HG03354 (cell line): ENCODE results near the gene ARMH4.

ENCODE experiments used
- ATAC-seq: cut with Tn5 transposase; IDR thresholded peaks from one replicate; pipeline ENCODE4 v1.9.1; 2021; ENCODE audit warnings: mild to moderate bottlenecking; ENCODE audit not compliant: unreplicated experiment, poor library complexity, severe bottlenecking

ARMH4 gene

DNA sequence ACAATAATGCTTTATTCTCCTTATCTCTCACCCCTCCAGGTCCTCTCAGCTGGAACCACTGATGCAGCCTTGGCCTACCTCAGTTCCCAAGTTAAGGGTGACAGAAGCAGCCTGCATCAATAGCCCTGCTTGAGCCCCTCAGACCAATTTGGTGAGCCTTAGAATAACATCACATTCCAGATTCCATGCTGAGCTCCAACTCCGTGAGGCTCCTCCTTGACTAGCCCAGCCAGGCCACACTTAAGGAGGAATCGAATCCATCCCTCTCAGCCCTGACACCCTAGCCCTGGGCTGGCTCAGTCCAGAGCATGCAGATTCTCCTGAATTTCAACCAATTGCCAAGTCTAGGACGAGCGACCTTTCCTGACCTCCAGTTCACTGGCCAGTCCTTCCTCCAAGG, 91.1 kb downstream of the ARMH4 start:
- ATAC-seq = no peak

GRCh38 chr14:58060077-58060476, 91.9 kb downstream of the ARMH4 start:
- no peak for ATAC-seq

GRCh38 chr14:58059126-58059525, 92.9 kb downstream of the ARMH4 start:
- ATAC-seq = no peak

DNA sequence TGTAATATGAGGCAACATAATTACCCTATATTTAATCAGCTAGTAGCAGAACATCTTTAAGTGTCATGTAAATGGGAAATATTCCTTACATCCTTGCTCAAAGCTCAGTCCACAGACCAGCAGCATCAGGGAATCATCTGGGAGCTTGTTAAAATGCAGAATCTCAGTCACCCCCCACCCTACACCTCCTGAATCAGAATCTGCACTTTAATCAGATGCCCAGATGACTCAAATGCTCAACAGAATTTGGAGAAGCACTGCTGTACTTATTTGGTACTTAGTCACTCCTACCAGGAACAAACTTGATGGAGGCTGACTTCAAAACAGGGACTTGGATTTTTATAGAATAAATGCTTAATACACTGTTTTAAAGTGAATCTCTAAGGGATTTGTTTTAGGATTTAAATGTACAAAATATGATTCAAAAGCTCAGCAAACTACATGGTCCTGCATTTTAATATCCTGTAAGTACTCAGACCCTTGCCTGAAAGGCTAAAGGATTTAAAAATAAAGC, 96.5 kb downstream of the ARMH4 start:
- ATAC-seq = no peak

DNA sequence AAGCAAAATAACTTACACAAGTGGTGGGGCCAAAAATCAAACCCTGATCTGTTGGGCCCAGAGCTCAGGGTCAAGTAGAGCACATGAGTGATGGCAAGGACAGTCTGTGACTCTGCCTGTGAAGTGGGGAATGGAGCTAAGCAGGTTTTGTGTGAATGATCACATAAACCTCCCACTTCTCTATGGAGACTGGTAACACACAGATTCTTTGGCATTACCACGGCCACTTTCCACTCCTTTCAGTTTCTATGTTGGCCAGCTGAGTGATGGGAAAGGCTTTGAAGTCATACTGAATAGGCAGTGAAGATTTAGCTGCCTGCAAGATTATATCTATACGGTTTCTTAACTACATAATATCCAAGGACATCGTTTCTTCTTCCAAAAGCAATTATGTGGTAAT, 97.9 kb downstream of the ARMH4 start:
- ATAC-seq = no peak

DNA sequence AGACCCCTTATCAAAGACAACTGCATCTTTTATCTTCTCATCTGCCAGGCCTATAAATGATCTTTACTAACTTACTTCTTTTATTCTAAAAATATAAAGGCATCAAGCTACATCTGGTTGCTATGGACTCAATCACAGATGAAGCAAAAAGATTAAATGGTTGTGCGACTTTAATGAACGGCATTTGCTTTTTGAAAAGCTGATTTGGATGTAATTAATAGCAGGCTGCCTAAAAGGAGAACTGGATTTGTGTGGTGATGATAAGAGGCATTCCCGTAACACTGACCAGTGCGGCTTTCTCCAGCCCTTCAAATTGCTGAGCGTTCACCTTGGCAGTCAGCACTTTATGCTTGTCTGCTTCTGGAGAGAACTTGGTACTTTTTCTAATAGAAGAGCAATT, 103.8 kb downstream of the ARMH4 start:
- no peak for ATAC-seq

DNA sequence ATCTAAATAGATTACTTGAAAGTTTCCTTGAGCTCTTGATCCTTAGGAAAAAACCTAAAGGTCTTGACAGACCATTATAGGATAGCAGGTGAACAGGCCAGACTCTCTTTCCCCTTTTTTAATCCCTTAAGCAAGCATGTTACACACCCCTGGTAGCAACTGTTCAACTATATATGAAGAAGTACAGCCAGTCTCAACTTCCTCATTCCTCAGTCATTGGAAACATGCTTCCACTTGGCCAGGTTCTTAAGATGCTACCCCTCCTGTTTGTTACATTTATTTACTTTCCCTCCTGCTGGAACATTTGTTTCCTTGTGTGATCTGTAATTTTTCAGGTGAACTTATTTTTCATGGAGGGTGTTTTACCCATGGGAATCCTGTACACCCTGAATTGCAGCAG, 124.1 kb downstream of the ARMH4 start:
- ATAC-seq = no peak

GRCh38 chr14:58026967-58027366, 125.0 kb downstream of the ARMH4 start:
- no peak for ATAC-seq

- ATAC-seq = no peak
Observed at GRCh38 chr14:58026219-58026618, 125.8 kb downstream of the ARMH4 start.

GRCh38 chr14:58014778-58015177, 137.2 kb downstream of the ARMH4 start:
- no peak for ATAC-seq

- no peak for ATAC-seq
Observed at GRCh38 chr14:58002618-58003017, 149.4 kb downstream of the ARMH4 start.

DNA sequence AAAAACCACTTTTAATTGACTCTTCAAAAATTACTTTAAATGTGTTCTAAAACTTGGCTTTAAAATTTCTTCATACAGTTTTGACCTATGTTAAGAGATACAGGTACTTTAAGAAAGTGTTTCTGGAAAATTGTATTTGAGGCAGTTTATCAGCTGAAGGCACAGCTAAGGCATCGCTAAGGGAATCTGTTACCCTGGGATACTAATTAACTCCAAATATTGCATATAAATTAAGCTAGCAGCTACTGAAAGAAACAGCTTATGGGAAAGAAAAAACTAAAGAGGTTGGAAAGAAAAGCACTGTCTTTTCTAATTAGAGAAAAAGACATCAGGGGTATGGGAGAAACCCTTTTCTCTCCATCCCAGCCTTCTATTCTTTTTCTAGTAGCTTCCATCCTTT, 152.0 kb downstream of the ARMH4 start:
- no peak for ATAC-seq

DNA sequence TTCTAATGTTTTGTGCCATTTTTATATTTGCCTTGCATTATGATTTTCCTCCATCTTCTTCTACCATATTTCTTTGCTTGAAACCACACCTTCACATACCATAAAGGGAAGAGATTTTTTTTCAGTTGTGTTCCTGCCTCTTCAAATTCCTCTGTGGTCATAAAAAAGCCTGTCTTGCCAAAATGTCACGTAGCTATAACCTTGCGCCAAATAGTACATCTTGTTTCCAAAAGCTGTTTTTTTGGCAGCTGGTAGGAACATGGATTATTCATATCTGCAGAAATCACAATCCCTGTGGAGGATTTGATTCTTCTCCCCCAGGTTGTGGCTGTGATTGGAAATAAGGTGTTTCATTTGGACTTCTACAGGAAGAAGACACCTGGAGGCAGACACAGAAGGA, 152.5 kb downstream of the ARMH4 start:
- ATAC-seq = no peak

GRCh38 chr14:57998766-57999165, 153.2 kb downstream of the ARMH4 start:
- no peak for ATAC-seq

DNA sequence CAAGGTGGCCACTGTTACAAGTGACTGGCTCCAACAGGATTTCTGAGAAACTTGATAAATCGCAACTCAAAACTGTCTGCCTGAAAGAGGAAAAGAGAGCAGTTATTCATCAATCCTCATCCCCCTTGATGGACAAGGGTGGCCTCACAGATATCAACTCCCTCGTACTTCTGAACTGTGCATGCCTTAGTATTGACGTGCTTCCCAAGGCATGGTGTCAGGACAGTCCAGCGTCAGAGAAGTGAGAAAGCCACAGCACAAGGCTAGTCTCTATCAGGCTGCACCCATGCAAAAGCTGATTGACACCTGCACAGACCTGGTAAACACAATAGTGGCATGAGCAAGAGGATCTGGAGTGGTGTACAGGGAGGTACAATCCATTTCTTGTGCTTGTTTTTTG, 160.7 kb downstream of the ARMH4 start:
- no peak for ATAC-seq

GRCh38 chr14:57988445-57988844, 163.6 kb downstream of the ARMH4 start:
- no peak for ATAC-seq

DNA sequence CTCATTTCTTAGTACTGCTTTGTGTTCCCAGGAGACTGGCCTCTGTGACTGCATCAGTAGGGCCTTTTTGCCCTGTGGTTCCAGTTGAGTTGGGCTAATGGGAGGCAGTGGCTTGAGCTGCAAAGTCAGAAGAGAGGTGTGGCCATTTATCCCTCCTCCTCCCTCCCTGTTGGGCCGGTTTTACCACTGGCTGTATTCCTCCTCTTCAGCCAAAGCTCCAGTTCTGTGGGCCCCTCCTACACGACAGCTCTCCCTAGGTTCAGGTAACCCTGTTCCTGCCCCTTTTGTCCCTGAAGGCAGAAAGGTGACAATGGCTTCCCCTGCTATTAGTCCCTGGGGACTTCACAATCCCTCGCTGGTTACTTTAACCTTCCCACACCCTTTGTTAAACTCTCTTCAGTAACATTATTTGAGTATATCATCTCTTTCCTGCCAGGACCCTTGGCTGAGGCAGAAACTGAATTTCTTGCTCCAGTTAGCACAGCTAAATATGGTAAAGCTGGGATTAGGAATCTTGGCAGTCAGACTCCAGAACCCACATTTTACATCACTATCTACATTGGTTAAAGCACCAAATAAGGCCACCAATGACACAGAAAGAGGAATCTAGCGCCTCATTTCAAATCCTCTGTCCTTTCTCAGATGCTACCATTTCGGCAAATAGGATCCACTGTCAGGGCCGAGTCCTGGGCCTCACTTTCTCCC, 164.3 kb downstream of the ARMH4 start:
- no peak for ATAC-seq

DNA sequence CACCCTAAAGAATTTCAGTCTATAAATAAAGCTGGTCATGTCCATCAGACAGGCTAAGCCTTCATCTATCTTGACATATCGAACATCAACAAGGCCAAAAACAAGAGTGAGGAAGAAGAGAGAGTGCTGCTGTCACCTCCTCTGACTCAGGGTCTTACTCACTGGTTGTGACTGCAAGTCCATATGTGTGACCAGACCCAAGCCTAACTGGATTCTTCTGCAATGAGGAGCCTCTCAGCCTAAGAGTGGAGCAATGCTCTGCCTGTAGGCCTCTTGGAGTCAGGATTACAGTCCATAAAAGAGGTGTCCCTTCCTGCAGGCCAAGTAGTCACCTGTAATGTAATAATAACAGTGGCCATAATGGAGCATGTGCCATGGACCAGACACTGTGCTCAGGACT, 165.0 kb downstream of the ARMH4 start:
- ATAC-seq = no peak

DNA sequence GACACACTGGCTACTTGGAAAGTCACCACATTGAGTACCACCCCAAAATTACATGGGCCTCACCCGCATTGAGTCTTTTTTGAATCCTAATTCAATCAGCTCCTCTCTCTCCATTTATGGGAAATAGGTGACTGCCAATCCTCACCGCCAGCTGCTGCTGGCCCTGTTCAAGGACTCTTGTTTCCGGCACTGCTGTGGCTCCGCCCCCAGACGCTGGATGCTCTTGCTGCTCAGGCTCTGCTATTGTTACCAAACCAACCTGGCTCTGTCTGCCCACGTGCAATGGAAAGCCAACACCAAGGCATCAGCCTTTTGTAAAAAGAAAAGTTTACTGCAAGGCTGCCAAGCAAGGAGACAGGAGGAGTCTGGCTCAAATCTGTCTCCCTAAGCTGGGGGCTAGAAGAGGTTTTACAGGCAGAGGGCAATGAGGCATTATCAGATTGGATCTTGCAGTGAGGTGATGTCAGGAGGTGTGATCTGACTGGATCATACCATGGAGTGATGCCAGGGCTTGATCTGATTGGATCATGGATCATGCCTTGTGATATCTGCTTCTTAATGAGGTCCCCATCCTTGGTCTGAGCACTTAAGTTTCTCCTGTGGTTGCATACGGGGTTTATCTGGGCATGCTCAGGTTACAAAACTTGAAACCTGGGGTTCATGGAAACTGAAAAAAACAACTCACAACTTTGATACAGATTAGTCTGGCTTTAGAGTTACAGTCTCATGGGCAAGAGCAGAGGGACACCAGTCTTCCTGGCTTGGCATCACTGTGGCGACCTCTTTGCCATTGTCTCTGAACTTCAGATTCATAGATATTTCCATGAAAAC, 169.0 kb downstream of the ARMH4 start:
- ATAC-seq = no peak

- no peak for ATAC-seq
Observed at GRCh38 chr14:57981817-57982560, 170.0 kb downstream of the ARMH4 start.
